ENCODE data around the gene RUFY2.
"Not testable (repeated sequence)": the region's sequence is repeated elsewhere in the genome, so short reads cannot be mapped to it uniquely, and the experiment has no call there.

RUFY2 gene

GRCh38 chr10:68406815-68407548 is at the start of gene RUFY2:
TSS of gene RUFY2 (minus strand) at chr10:68407277. CDS start at chr10:68407189, 88 bp downstream.
- Histone ChIP-seq H3K27me3 (ENCODE audit: insufficient read depth, insufficient read length) (no peaks in the 10 kb centered on the region), H3K9ac (ENCODE audit: insufficient read length, low read depth) (peak within 1 kb of the TSS; percentile 84), H3K9me3 (ENCODE audit: insufficient read depth, low read length) (no peaks in the 10 kb centered on the region), H3K4me3 (ENCODE audit: insufficient read length, low read depth) (peak within 1 kb of the TSS; percentile 75), H3K4me1 (ENCODE audit: insufficient read depth, insufficient read length) (no peaks in the 10 kb centered on the region), H3K36me3 (ENCODE audit: insufficient read depth, insufficient read length, low read length) (peaks cover 7% of the 10 kb centered on the region)
- TF ChIP-seq SUZ12 (IDR thresholded peaks at IDR 0.05; ENCODE audit: extremely low read depth, insufficient read depth, insufficient read length) (no peak), ZNF274 (IDR thresholded peaks at IDR 0.05; ENCODE audit: low read depth, low read length) (no peak), YY1 (IDR thresholded peaks at IDR 0.05; ENCODE audit: insufficient read depth, insufficient read length) (no peak)
- DNase-seq (ENCODE audit: low read depth, low spot score): peak; percentile 63

DNA sequence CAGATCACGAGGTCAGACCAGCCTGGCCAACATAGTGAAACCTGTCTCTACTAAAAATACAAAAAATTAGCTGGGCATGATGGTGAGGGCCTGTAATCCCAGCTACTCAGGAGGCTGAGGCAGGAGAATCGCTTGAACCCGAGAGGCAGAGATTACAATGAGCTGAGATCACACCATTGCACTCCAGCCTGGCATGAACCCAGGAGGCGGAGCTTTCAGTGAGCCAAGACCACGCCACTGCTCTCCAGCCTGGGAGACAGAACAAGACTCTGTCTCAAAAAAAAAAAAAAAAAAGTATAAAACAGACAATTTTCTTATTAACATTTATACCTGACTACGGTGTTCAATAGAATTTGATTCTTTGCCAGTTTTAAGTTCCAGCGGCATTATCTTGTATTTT is 42.6 kb upstream of the RUFY2 start:
- not testable (repeated sequence) for H3K9ac ChIP-seq (ENCODE audit: insufficient read length, low read depth); H3K4me1 ChIP-seq (ENCODE audit: insufficient read depth, insufficient read length); DNase-seq (ENCODE audit: low read depth, low spot score); H3K4me3 ChIP-seq (ENCODE audit: insufficient read length, low read depth); H3K27me3 ChIP-seq (ENCODE audit: insufficient read depth, insufficient read length); H3K9me3 ChIP-seq (ENCODE audit: insufficient read depth, low read length)
- peaks cover 39% of the 10 kb centered on the region for H3K36me3 ChIP-seq (ENCODE audit: insufficient read depth, insufficient read length, low read length)

DNA sequence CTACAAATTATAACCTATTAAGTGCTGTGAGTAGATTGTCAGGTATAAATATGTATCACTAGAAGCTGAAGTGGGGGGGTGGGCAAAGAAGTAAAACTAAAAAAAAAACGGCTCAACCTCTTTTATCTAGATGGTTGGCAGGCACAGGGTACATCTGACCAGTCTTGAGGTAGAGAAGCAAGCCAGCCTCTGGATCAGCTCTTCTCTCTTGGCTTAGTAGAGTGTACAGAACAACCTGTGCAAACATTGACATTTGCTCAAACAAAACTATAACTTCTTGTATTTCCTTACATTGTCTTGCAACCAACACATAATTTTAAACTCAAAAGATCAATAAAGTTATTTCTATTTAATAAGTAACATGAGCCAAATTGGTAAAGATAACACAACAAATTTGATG is 39.1 kb upstream of the RUFY2 start:
- H3K36me3 ChIP-seq (ENCODE audit: insufficient read depth, insufficient read length, low read length): peaks cover 39% of the 10 kb centered on the region

GRCh38 chr10:68442971-68443370 is 35.9 kb upstream of the RUFY2 start:
- DNase-seq (ENCODE audit: low read depth, low spot score): no peak
- Histone ChIP-seq H3K27me3 (ENCODE audit: insufficient read depth, insufficient read length) (no peaks in the 10 kb centered on the region), H3K9me3 (ENCODE audit: insufficient read depth, low read length) (no peaks in the 10 kb centered on the region), H3K4me1 (ENCODE audit: insufficient read depth, insufficient read length) (no peaks in the 10 kb centered on the region), H3K9ac (ENCODE audit: insufficient read length, low read depth) (no peak overlapping the region), H3K36me3 (ENCODE audit: insufficient read depth, insufficient read length, low read length) (peaks cover 38% of the 10 kb centered on the region), H3K4me3 (ENCODE audit: insufficient read length, low read depth) (no peak overlapping the region)
- TF ChIP-seq SUZ12 (IDR thresholded peaks at IDR 0.05; ENCODE audit: extremely low read depth, insufficient read depth, insufficient read length) (no peak), YY1 (IDR thresholded peaks at IDR 0.05; ENCODE audit: insufficient read depth, insufficient read length) (no peak), ZNF274 (IDR thresholded peaks at IDR 0.05; ENCODE audit: low read depth, low read length) (no peak)

More for the DNA sequence above, 39.1 kb upstream of the RUFY2 start:
- H3K9ac ChIP-seq (ENCODE audit: insufficient read length, low read depth): no peak overlapping the region
- no peak overlapping the region for H3K4me3 ChIP-seq (ENCODE audit: insufficient read length, low read depth)
- DNase-seq (ENCODE audit: low read depth, low spot score): no peak
- H3K27me3 ChIP-seq (ENCODE audit: insufficient read depth, insufficient read length): no peaks in the 10 kb centered on the region
- no peaks in the 10 kb centered on the region for H3K4me1 ChIP-seq (ENCODE audit: insufficient read depth, insufficient read length)
- no peaks in the 10 kb centered on the region for H3K9me3 ChIP-seq (ENCODE audit: insufficient read depth, low read length)
- TF ChIP-seq SUZ12 (IDR thresholded peaks at IDR 0.05; ENCODE audit: extremely low read depth, insufficient read depth, insufficient read length) (no peak), YY1 (IDR thresholded peaks at IDR 0.05; ENCODE audit: insufficient read depth, insufficient read length) (no peak), ZNF274 (IDR thresholded peaks at IDR 0.05; ENCODE audit: low read depth, low read length) (no peak)

DNA sequence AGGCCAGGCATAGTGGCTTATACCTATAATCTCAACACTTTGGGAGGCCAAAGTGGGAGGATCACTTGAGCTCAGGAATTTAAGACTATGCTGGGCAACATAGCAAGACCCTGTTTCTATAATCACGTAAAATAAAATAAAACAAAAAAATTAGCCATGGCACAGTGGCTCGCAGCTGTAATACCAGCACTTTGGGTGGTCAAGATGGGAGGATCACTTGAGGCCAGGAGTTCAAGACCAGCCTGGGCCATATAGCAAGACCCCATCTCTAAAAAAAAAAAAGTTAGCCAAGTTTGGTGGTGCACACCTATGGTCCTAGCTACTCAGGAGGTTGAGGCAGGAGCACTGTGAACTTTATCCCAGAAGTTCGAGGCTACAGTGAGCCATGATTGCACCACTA is 33.8 kb upstream of the RUFY2 start:
- no peaks in the 10 kb centered on the region for H3K27me3 ChIP-seq (ENCODE audit: insufficient read depth, insufficient read length)
- DNase-seq (ENCODE audit: low read depth, low spot score): no peak
- no peak overlapping the region for H3K4me3 ChIP-seq (ENCODE audit: insufficient read length, low read depth)
- no peaks in the 10 kb centered on the region for H3K4me1 ChIP-seq (ENCODE audit: insufficient read depth, insufficient read length)
- peaks cover 40% of the 10 kb centered on the region for H3K36me3 ChIP-seq (ENCODE audit: insufficient read depth, insufficient read length, low read length)
- TF ChIP-seq SUZ12 (IDR thresholded peaks at IDR 0.05; ENCODE audit: extremely low read depth, insufficient read depth, insufficient read length) (no peak), ZNF274 (IDR thresholded peaks at IDR 0.05; ENCODE audit: low read depth, low read length) (no peak), YY1 (IDR thresholded peaks at IDR 0.05; ENCODE audit: insufficient read depth, insufficient read length) (no peak)
- no peaks in the 10 kb centered on the region for H3K9me3 ChIP-seq (ENCODE audit: insufficient read depth, low read length)
- H3K9ac ChIP-seq (ENCODE audit: insufficient read length, low read depth): no peak overlapping the region

DNA sequence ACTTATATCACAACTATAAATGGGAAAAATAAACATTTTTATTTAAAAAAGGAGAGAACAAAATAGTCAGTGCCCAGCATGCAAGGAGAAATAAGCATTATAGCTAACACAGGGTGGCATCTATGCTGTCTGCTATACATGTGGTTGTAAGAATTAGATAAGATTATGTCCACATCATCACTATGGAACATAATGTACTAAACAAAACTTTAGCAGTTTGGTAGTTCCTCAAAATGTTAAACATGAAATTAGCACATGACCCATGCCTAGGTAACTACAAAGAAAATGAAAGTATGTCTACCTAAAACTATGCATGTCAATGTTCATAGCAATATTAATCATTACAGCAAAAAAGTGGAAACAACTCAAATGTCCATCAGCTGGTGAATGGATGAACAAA is 28.7 kb upstream of the RUFY2 start:
- TF ChIP-seq YY1 (IDR thresholded peaks at IDR 0.05; ENCODE audit: insufficient read depth, insufficient read length): no peak
- TF ChIP-seq ZNF274 (IDR thresholded peaks at IDR 0.05; ENCODE audit: low read depth, low read length): no peak
- no peak for TF ChIP-seq SUZ12 (IDR thresholded peaks at IDR 0.05; ENCODE audit: extremely low read depth, insufficient read depth, insufficient read length)
- Histone ChIP-seq H3K27me3 (ENCODE audit: insufficient read depth, insufficient read length) (no peaks in the 10 kb centered on the region), H3K4me3 (ENCODE audit: insufficient read length, low read depth) (no peak overlapping the region), H3K9ac (ENCODE audit: insufficient read length, low read depth) (no peak overlapping the region), H3K9me3 (ENCODE audit: insufficient read depth, low read length) (no peaks in the 10 kb centered on the region), H3K36me3 (ENCODE audit: insufficient read depth, insufficient read length, low read length) (peaks cover 32% of the 10 kb centered on the region), H3K4me1 (ENCODE audit: insufficient read depth, insufficient read length) (no peaks in the 10 kb centered on the region)
- no peak for DNase-seq (ENCODE audit: low read depth, low spot score)

GRCh38 chr10:68434657-68435056 is 27.6 kb upstream of the RUFY2 start:
- Histone ChIP-seq H3K36me3 (ENCODE audit: insufficient read depth, insufficient read length, low read length) (peaks cover 32% of the 10 kb centered on the region), H3K9ac (ENCODE audit: insufficient read length, low read depth) (no peak overlapping the region), H3K9me3 (ENCODE audit: insufficient read depth, low read length) (no peaks in the 10 kb centered on the region), H3K4me1 (ENCODE audit: insufficient read depth, insufficient read length) (no peaks in the 10 kb centered on the region), H3K4me3 (ENCODE audit: insufficient read length, low read depth) (no peak overlapping the region), H3K27me3 (ENCODE audit: insufficient read depth, insufficient read length) (no peaks in the 10 kb centered on the region)
- no peak for TF ChIP-seq SUZ12 (IDR thresholded peaks at IDR 0.05; ENCODE audit: extremely low read depth, insufficient read depth, insufficient read length)
- no peak for TF ChIP-seq YY1 (IDR thresholded peaks at IDR 0.05; ENCODE audit: insufficient read depth, insufficient read length)
- TF ChIP-seq ZNF274 (IDR thresholded peaks at IDR 0.05; ENCODE audit: low read depth, low read length): no peak
- DNase-seq (ENCODE audit: low read depth, low spot score): no peak

Measured in NT2/D1 (cell line).